ENCODE measurements around the gene OR2S2. TPM values are rescaled to one million over a fixed set of nuclear protein-coding genes. Genes with fewer than 3 reads are reported as not detected.

Gene OR2S2
- total RNA-seq, 1 experiment from 2014 or later: not detected

DNA sequence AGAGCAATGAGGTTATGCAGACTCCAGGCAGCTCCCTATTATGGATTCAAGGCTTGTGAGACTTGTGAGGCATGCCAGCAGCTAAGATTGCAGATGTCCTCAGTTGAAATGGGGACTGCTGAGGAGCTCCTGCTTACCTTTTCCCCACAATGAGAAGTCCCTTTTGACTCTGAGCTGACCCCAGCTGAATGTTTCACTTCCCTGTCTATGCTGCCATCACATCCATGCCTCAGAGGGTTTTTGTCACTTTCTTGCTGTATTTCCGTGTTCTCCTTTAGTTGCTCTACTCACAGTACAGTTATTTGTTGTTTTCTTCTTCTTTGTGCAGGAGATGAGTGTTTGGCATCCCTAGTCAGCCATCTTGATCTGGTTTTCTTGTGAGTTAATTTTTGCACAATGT, 18.8 kb upstream of the OR2S2 start (continued):
- TF ChIP-seq, protein P1, sequence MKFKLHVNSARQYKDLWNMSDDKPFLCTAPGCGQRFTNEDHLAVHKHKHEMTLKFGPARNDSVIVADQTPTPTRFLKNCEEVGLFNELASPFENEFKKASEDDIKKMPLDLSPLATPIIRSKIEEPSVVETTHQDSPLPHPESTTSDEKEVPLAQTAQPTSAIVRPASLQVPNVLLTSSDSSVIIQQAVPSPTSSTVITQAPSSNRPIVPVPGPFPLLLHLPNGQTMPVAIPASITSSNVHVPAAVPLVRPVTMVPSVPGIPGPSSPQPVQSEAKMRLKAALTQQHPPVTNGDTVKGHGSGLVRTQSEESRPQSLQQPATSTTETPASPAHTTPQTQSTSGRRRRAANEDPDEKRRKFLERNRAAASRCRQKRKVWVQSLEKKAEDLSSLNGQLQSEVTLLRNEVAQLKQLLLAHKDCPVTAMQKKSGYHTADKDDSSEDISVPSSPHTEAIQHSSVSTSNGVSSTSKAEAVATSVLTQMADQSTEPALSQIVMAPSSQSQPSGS (CRISPR knock-in tag; IDR thresholded peaks at IDR 0.05; ENCODE audit: borderline replicate concordance, low read depth): no peak
- TF ChIP-seq SP1 (CRISPR knock-in tag; conservative IDR thresholded peaks at IDR 0.05) (no peak), CREB1 (CRISPR knock-in tag; IDR thresholded peaks at IDR 0.05) (no peak), TCF7 (CRISPR knock-in tag; IDR thresholded peaks at IDR 0.05; ENCODE audit: low read depth) (no peak), JAZF1 (CRISPR knock-in tag; IDR thresholded peaks at IDR 0.05) (no peak), CREM (CRISPR knock-in tag; IDR thresholded peaks at IDR 0.05) (no peak)
- TF ChIP-seq, protein P2, sequence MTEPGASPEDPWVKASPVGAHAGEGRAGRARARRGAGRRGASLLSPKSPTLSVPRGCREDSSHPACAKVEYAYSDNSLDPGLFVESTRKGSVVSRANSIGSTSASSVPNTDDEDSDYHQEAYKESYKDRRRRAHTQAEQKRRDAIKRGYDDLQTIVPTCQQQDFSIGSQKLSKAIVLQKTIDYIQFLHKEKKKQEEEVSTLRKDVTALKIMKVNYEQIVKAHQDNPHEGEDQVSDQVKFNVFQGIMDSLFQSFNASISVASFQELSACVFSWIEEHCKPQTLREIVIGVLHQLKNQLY (CRISPR knock-in tag; IDR thresholded peaks at IDR 0.05): no peak
- TF ChIP-seq, protein P3, sequence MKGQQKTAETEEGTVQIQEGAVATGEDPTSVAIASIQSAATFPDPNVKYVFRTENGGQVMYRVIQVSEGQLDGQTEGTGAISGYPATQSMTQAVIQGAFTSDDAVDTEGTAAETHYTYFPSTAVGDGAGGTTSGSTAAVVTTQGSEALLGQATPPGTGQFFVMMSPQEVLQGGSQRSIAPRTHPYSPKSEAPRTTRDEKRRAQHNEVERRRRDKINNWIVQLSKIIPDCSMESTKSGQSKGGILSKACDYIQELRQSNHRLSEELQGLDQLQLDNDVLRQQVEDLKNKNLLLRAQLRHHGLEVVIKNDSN (CRISPR knock-in tag; IDR thresholded peaks at IDR 0.05): no peak
- TF ChIP-seq, protein P4, sequence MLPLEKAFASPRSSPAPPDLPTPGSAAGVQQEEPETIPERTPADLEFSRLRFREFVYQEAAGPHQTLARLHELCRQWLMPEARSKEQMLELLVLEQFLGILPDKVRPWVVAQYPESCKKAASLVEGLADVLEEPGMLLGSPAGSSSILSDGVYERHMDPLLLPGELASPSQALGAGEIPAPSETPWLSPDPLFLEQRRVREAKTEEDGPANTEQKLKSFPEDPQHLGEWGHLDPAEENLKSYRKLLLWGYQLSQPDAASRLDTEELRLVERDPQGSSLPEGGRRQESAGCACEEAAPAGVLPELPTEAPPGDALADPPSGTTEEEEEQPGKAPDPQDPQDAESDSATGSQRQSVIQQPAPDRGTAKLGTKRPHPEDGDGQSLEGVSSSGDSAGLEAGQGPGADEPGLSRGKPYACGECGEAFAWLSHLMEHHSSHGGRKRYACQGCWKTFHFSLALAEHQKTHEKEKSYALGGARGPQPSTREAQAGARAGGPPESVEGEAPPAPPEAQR (CRISPR knock-in tag; IDR thresholded peaks at IDR 0.05): no peak

DNA sequence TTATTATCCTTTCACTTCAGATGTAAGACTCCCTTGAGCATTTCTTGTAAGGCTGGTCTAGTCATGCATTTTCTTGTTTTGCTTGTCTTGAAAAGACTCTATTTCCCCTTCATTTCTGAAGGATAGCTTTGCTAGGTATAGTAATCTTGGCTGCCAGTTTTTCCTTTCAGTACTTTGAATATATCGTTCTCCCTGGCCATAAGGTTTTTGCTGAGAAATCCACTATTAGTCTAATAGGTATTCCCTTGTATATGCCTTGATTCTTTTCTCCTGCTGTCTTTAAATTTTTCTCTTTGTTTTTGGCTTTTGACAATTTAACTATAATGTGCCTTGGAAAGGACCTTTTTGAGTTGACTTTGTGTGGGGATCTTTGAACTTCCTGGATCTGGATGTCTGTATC, 16.8 kb upstream of the OR2S2 start:
- Mint-ChIP-seq H3K4me1 (peaks cover 13% of the 10 kb centered on the region), H3K27me3 (ENCODE audit: low read depth) (peaks cover 58% of the 10 kb centered on the region), H3K27ac (no peak overlapping the region), H3K4me3 (no peak overlapping the region), H3K9me3 (peaks cover 19% of the 10 kb centered on the region), H3K36me3 (peaks cover 11% of the 10 kb centered on the region)
- ChIA-PET POLR2A (no interaction called here), CTCF (no interaction called here)
- ATAC-seq: no peak
- no peak for DNase-seq (ENCODE audit: low spot score)
- TF ChIP-seq MYBL2 (CRISPR knock-in tag; IDR thresholded peaks at IDR 0.05) (no peak), ZNF121 (CRISPR knock-in tag; IDR thresholded peaks at IDR 0.05) (no peak)
- TF ChIP-seq, protein P5, sequence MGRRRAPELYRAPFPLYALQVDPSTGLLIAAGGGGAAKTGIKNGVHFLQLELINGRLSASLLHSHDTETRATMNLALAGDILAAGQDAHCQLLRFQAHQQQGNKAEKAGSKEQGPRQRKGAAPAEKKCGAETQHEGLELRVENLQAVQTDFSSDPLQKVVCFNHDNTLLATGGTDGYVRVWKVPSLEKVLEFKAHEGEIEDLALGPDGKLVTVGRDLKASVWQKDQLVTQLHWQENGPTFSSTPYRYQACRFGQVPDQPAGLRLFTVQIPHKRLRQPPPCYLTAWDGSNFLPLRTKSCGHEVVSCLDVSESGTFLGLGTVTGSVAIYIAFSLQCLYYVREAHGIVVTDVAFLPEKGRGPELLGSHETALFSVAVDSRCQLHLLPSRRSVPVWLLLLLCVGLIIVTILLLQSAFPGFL (CRISPR knock-in tag; IDR thresholded peaks at IDR 0.05; ENCODE audit: borderline replicate concordance): no peak

DNA sequence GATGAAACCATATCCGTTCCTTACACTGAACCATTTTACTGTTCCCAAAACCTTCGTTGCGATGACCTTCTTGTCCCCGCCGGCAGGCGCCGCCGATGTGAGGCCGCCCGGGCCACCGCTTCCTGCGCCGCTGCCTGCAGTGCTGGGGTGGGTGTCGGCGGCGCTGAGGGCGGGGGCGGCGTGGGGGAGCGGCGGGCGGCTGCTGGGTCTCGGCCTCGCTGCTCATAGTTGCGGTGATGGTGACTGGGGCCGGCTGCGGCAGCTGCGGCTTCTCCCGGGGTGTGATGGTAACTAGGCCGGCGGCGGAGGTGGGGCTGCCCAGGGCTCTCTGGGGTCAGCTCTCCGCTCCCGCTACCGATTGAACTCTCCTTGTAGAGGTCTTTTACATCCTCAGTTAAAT, 14.1 kb upstream of the OR2S2 start:
- DNase-seq (ENCODE audit: low spot score) (peak; percentile 73), ATAC-seq (peak; percentile 98)
- H3K4me3 Mint-ChIP-seq: peak overlapping the region; percentile 63
- CTCF ChIA-PET: interaction anchor here (0.9 to 1.8 kb wide), 4 partner anchors 17 to 90 kb away, joined by 3 to 8 read pairs (median 4); no protein-coding TSS in a partner anchor
- POLR2A ChIA-PET: no interaction called here
- peaks cover 11% of the 10 kb centered on the region for H3K36me3 Mint-ChIP-seq
- H3K27me3 Mint-ChIP-seq (ENCODE audit: low read depth): peaks cover 70% of the 10 kb centered on the region
- no peak overlapping the region for H3K27ac Mint-ChIP-seq
- peaks cover 13% of the 10 kb centered on the region for H3K4me1 Mint-ChIP-seq
- H3K9me3 Mint-ChIP-seq: peaks cover 19% of the 10 kb centered on the region
- TF ChIP-seq, protein P6, sequence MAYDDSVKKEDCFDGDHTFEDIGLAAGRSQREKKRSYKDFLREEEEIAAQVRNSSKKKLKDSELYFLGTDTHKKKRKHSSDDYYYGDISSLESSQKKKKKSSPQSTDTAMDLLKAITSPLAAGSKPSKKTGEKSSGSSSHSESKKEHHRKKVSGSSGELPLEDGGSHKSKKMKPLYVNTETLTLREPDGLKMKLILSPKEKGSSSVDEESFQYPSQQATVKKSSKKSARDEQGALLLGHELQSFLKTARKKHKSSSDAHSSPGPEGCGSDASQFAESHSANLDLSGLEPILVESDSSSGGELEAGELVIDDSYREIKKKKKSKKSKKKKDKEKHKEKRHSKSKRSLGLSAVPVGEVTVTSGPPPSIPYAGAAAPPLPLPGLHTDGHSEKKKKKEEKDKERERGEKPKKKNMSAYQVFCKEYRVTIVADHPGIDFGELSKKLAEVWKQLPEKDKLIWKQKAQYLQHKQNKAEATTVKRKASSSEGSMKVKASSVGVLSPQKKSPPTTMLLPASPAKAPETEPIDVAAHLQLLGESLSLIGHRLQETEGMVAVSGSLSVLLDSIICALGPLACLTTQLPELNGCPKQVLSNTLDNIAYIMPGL (CRISPR knock-in tag; IDR thresholded peaks at IDR 0.05): no peak
- TF ChIP-seq, protein P7, sequence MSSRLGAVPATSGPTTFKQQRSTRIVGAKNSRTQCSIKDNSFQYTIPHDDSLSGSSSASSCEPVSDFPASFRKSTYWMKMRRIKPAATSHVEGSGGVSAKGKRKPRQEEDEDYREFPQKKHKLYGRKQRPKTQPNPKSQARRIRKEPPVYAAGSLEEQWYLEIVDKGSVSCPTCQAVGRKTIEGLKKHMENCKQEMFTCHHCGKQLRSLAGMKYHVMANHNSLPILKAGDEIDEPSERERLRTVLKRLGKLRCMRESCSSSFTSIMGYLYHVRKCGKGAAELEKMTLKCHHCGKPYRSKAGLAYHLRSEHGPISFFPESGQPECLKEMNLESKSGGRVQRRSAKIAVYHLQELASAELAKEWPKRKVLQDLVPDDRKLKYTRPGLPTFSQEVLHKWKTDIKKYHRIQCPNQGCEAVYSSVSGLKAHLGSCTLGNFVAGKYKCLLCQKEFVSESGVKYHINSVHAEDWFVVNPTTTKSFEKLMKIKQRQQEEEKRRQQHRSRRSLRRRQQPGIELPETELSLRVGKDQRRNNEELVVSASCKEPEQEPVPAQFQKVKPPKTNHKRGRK (CRISPR knock-in tag; IDR thresholded peaks at IDR 0.05; ENCODE audit: borderline replicate concordance): no peak
- no peak for TF ChIP-seq HMGA2 (CRISPR knock-in tag; IDR thresholded peaks at IDR 0.05)
- TF ChIP-seq NFATC4 (CRISPR knock-in tag; IDR thresholded peaks at IDR 0.05): no peak
- no peak for TF ChIP-seq ZNF416 (CRISPR knock-in tag; IDR thresholded peaks at IDR 0.05)
- TF ChIP-seq, protein P8, sequence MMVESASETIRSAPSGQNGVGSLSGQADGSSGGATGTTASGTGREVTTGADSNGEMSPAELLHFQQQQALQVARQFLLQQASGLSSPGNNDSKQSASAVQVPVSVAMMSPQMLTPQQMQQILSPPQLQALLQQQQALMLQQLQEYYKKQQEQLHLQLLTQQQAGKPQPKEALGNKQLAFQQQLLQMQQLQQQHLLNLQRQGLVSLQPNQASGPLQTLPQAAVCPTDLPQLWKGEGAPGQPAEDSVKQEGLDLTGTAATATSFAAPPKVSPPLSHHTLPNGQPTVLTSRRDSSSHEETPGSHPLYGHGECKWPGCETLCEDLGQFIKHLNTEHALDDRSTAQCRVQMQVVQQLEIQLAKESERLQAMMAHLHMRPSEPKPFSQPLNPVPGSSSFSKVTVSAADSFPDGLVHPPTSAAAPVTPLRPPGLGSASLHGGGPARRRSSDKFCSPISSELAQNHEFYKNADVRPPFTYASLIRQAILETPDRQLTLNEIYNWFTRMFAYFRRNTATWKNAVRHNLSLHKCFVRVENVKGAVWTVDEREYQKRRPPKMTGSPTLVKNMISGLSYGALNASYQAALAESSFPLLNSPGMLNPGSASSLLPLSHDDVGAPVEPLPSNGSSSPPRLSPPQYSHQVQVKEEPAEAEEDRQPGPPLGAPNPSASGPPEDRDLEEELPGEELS (CRISPR knock-in tag; IDR thresholded peaks at IDR 0.05): no peak
- no peak for TF ChIP-seq OVOL2 (CRISPR knock-in tag; IDR thresholded peaks at IDR 0.05; ENCODE audit: borderline replicate concordance)
- no peak for TF ChIP-seq JAZF1 (CRISPR knock-in tag; IDR thresholded peaks at IDR 0.05)
- TF ChIP-seq ESRRA (CRISPR knock-in tag; IDR thresholded peaks at IDR 0.05; ENCODE audit: borderline replicate concordance): no peak

All from WTC11 (cell line).